CD4-positive, alpha-beta T cell (primary cell): ENCODE measurements around the gene AMFR. TPM values are rescaled to one million over a fixed set of nuclear protein-coding genes. Genes with fewer than 3 reads are reported as not detected.
"Not testable (repeated sequence)": the region's sequence is repeated elsewhere in the genome, so short reads cannot be mapped to it uniquely, and the experiment has no call there.

Source experiments
- ATAC-seq: fragments of 200-7000 bp; cut with Tn5 transposase; one replicate; pipeline ENCODE4 v1.10.0; 2022; ENCODE audit warnings: mild to moderate bottlenecking; ENCODE audit not compliant: poor library complexity
- CTCF ChIA-PET: fragments of 350-600 bp; sonication (Branson Sonifier 250); formaldehyde crosslinking; loops from one replicate; lab custom pipeline; 2021; ENCODE audit warnings: antibody characterized with exemption, inconsistent platforms; lab: Charles Lee
- POLR2A ChIA-PET: fragments of 350-600 bp; sonication (Branson Sonifier 250); formaldehyde crosslinking; loops from one replicate; lab custom pipeline; 2021; ENCODE audit warnings: antibody characterized with exemption, inconsistent platforms; lab: Charles Lee
- DNase-seq, 14 experiments: peaks; one replicate each; pipeline ENCODE4 v3.0.0-alpha.2; 2013 to 2020; ENCODE audit warnings: mixed read lengths in 2 of 14
- H3K27ac ChIP-seq, 2 donors: one replicate each; pipeline versions ENCODE4 v1.5.1 to v1.7.0; 2013; ENCODE audit warnings: low read length in 2 of 2, low read depth in 1 of 2, mild to moderate bottlenecking in 1 of 2
- H3K27me3 ChIP-seq, 2 experiments: 1 replicate in 1 of 2; 2 replicates in 1 of 2; pipeline versions ENCODE4 v1.6.1 to v1.7.0; 2013; ENCODE audit warnings: low read length in 2 of 2, control low read depth in 1 of 2, mild to moderate bottlenecking in 1 of 2, moderate library complexity in 1 of 2; ENCODE audit not compliant: insufficient read depth in 2 of 2, control insufficient read depth in 1 of 2
- H3K36me3 ChIP-seq: one replicate; pipeline ENCODE4 v1.6.1; 2013; ENCODE audit warnings: low read length, control low read depth; ENCODE audit not compliant: insufficient read depth
- H3K4me1 ChIP-seq: one replicate; pipeline ENCODE4 v1.6.1; 2013; ENCODE audit warnings: low read length, control low read depth; ENCODE audit not compliant: insufficient read depth
- H3K4me3 ChIP-seq: one replicate; pipeline ENCODE4 v1.5.1; 2013; ENCODE audit warnings: mild to moderate bottlenecking, low read length, moderate library complexity
- H3K9me3 ChIP-seq, 2 experiments: 1 replicate in 1 of 2; 2 replicates in 1 of 2; pipeline versions ENCODE4 v1.6.1 to v1.7.0; 2013; ENCODE audit warnings: low read length in 2 of 2, mild to moderate bottlenecking in 2 of 2, control low read depth in 1 of 2, moderate library complexity in 1 of 2; ENCODE audit not compliant: control insufficient read depth in 1 of 2, insufficient read depth in 1 of 2
- H3K27ac Mint-ChIP-seq: one replicate; pipeline ENCODE4 v1.8.0; 2020; ENCODE audit warnings: mixed read lengths
- H3K27me3 Mint-ChIP-seq: one replicate; pipeline ENCODE4 v1.8.0; 2021; ENCODE audit warnings: mixed read lengths
- H3K36me3 Mint-ChIP-seq: one replicate; pipeline ENCODE4 v1.8.0; 2021; ENCODE audit warnings: low read depth, mixed read lengths
- H3K4me1 Mint-ChIP-seq: one replicate; pipeline ENCODE4 v1.8.0; 2021; ENCODE audit warnings: low read depth, mixed read lengths
- H3K4me3 Mint-ChIP-seq: one replicate; pipeline ENCODE4 v1.8.0; 2020; ENCODE audit warnings: mild to moderate bottlenecking, mixed read lengths
- H3K9me3 Mint-ChIP-seq: one replicate; pipeline ENCODE4 v1.8.0; 2020; ENCODE audit warnings: mixed read lengths
- CTCF ChIP-seq: fragments of 200-600 bp; IDR thresholded peaks from one replicate; pipeline ENCODE4 v1.8.0; 2022; ENCODE audit warnings: antibody characterized with exemption, mild to moderate bottlenecking
- intact Hi-C, 2 experiments: fragments of 100-400 bp; cut with DNase I in 1 of 2; cut with micrococcal nuclease in 1 of 2; formaldehyde crosslinking; loops; one replicate each; pipeline versions ENCODE4 v1.15.1 to v1.9.0; 2023 to 2025; cut with DNase I, micrococcal nuclease
- total RNA-seq, 174 experiments: library from RNA in 2 of 174; stranded (reverse) in 2 of 174; gene quantifications; one replicate each; pipeline ENCODE4 v1.2.3 and lab custom pipeline; 2021 to 2026

AMFR gene
- total RNA-seq, 2 experiments from 2014 or later, result 79.2 to 83.8 TPM

DNA sequence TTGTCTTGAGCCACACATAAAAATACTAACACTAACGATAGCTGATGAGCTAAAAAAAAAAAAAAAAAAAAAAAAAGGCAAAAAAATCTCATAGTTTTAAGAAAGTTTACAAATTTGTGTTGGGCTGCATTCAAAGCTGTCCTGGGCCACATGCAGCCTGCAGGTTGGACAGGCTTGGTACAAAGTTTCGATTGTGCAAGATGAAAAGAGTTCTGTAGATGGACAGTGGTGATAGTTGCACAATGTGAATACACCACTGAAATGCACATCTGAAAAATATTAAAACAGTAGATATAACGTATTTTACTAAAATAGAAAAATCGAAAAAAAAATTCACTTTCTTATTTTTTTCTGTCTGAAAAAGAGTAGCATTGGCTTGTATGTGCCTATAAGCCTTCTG, 42.9 kb downstream of the AMFR start:
- CTCF ChIA-PET, result no interaction called here
- Mint-ChIP-seq H3K36me3 (peaks cover 100% of the 10 kb centered on the region), H3K4me3 (no peak overlapping the region), H3K4me1 (peaks cover 6% of the 10 kb centered on the region), H3K9me3 (peaks cover 15% of the 10 kb centered on the region), H3K27ac (no peak overlapping the region), H3K27me3 (no peaks in the 10 kb centered on the region)
- no peak overlapping the region for H3K27ac ChIP-seq
- H3K36me3 ChIP-seq, result peaks cover 74% of the 10 kb centered on the region
- intact Hi-C loops, result no loop called here
- ATAC-seq (no peak), DNase-seq (no peak)
- POLR2A ChIA-PET, result no interaction called here
- H3K9me3 ChIP-seq, result peaks cover 9 to 16% of the 10 kb centered on the region in 2 experiments
- H3K4me3 ChIP-seq, result no peak overlapping the region
- no peaks in the 10 kb centered on the region for H3K4me1 ChIP-seq
- TF ChIP-seq CTCF, result no peak
- no peaks in the 10 kb centered on the region for H3K27me3 ChIP-seq

GRCh38 chr16:56380778-56381485, 44.4 kb downstream of the AMFR start:
- ATAC-seq, H3K4me1 Mint-ChIP-seq, CTCF ChIA-PET, H3K4me3 ChIP-seq, H3K27ac Mint-ChIP-seq, POLR2A ChIA-PET, H3K27me3 ChIP-seq, H3K4me1 ChIP-seq, intact Hi-C loops, H3K27ac ChIP-seq, DNase-seq, H3K27me3 Mint-ChIP-seq, H3K4me3 Mint-ChIP-seq: not testable (repeated sequence)
- peaks cover 15% of the 10 kb centered on the region for H3K9me3 Mint-ChIP-seq
- peaks cover 95% of the 10 kb centered on the region for H3K36me3 Mint-ChIP-seq
- Histone ChIP-seq H3K9me3 (peaks cover 9 to 16% of the 10 kb centered on the region in 2 experiments), H3K36me3 (peaks cover 67% of the 10 kb centered on the region)

GRCh38 chr16:56379044-56379443, 46.3 kb downstream of the AMFR start:
- DNase-seq, H3K27me3 ChIP-seq, intact Hi-C loops, H3K4me3 Mint-ChIP-seq, POLR2A ChIA-PET, H3K4me1 ChIP-seq, H3K4me3 ChIP-seq, H3K27ac ChIP-seq, CTCF ChIA-PET, ATAC-seq, H3K4me1 Mint-ChIP-seq, H3K27ac Mint-ChIP-seq, H3K27me3 Mint-ChIP-seq: not testable (repeated sequence)
- Histone ChIP-seq H3K36me3 (peaks cover 55% of the 10 kb centered on the region), H3K9me3 (peaks cover 9 to 16% of the 10 kb centered on the region in 2 experiments)
- peaks cover 91% of the 10 kb centered on the region for H3K36me3 Mint-ChIP-seq
- peaks cover 15% of the 10 kb centered on the region for H3K9me3 Mint-ChIP-seq

GRCh38 chr16:56375792-56376191, 49.6 kb downstream of the AMFR start:
- H3K27me3 Mint-ChIP-seq, H3K4me3 Mint-ChIP-seq, ATAC-seq, H3K27ac ChIP-seq, H3K9me3 Mint-ChIP-seq, H3K4me3 ChIP-seq, H3K27ac Mint-ChIP-seq, H3K9me3 ChIP-seq, DNase-seq, H3K27me3 ChIP-seq, POLR2A ChIA-PET, intact Hi-C loops, CTCF ChIA-PET: not testable (repeated sequence)
- H3K36me3 Mint-ChIP-seq, result peaks cover 84% of the 10 kb centered on the region
- Histone ChIP-seq H3K36me3 (peaks cover 26% of the 10 kb centered on the region), H3K4me1 (peaks cover 16% of the 10 kb centered on the region)
- H3K4me1 Mint-ChIP-seq, result peaks cover 22% of the 10 kb centered on the region
